GM21576 (cell line): ENCODE data around the gene APOBEC2.
"Not testable (repeated sequence)": the region's sequence is repeated elsewhere in the genome, so short reads cannot be mapped to it uniquely, and the experiment has no call there.

ENCODE experiments used
- ATAC-seq: cut with Tn5 transposase; IDR thresholded peaks from one replicate; pipeline ENCODE4 v1.9.1; 2021; ENCODE audit warnings: mild to moderate bottlenecking, moderate library complexity; ENCODE audit not compliant: unreplicated experiment

APOBEC2 gene

GRCh38 chr6:41053041-41053440, at the start of gene APOBEC2:
Gene APOBEC2, plus strand, starts transcription at chr6:41053202. Its CDS starts 146 bp downstream, at chr6:41053348.
- ATAC-seq: no peak

- not testable (repeated sequence) for ATAC-seq
Measured at GRCh38 chr6:41006217-41006616, 46.8 kb upstream of the APOBEC2 start.

- ATAC-seq: not testable (repeated sequence)
Measured at GRCh38 chr6:41006980-41007379, 46.0 kb upstream of the APOBEC2 start.

- no peak for ATAC-seq
Measured at GRCh38 chr6:41008011-41008410, 45.0 kb upstream of the APOBEC2 start.

- no peak for ATAC-seq
Measured at GRCh38 chr6:41009669-41010068, 43.3 kb upstream of the APOBEC2 start.

- no peak for ATAC-seq
Measured at GRCh38 chr6:41011673-41012072, 41.3 kb upstream of the APOBEC2 start.

GRCh38 chr6:41013466-41014153, 39.4 kb upstream of the APOBEC2 start:
- no peak for ATAC-seq

GRCh38 chr6:41014780-41015179, 38.2 kb upstream of the APOBEC2 start:
- ATAC-seq: no peak

- ATAC-seq: not testable (repeated sequence)
Measured at GRCh38 chr6:41015860-41016259, 37.1 kb upstream of the APOBEC2 start.

- ATAC-seq: no peak
Measured at GRCh38 chr6:41017663-41018062, 35.3 kb upstream of the APOBEC2 start.

- ATAC-seq: no peak
Measured at GRCh38 chr6:41021832-41022231, 31.2 kb upstream of the APOBEC2 start.

- no peak for ATAC-seq
Measured at GRCh38 chr6:41022294-41022693, 30.7 kb upstream of the APOBEC2 start.

GRCh38 chr6:41023114-41023513, 29.9 kb upstream of the APOBEC2 start:
- no peak for ATAC-seq

GRCh38 chr6:41025966-41026530, 27.0 kb upstream of the APOBEC2 start:
- no peak for ATAC-seq

GRCh38 chr6:41027241-41027640, 25.8 kb upstream of the APOBEC2 start:
- no peak for ATAC-seq

GRCh38 chr6:41027799-41028560, 25.0 kb upstream of the APOBEC2 start:
- peak; percentile 86 for ATAC-seq

GRCh38 chr6:41028561-41029412, 24.2 kb upstream of the APOBEC2 start:
- peak; percentile 43 for ATAC-seq

- ATAC-seq: no peak
Measured at GRCh38 chr6:41032830-41033229, 20.2 kb upstream of the APOBEC2 start.

- ATAC-seq: no peak
Measured at GRCh38 chr6:41033776-41034175, 19.2 kb upstream of the APOBEC2 start.

- ATAC-seq: no peak
Measured at GRCh38 chr6:41036186-41036585, 16.8 kb upstream of the APOBEC2 start.

GRCh38 chr6:41036601-41037000, 16.4 kb upstream of the APOBEC2 start:
- ATAC-seq: no peak
